Activated CD4-positive, alpha-beta T cell treated with anti-CD3 and anti-CD28 coated beads, Interleukin-2, amount 10 ng/mL, durations not matched to agents 7 days and 5 days (primary cell): Measurements from ENCODE around the gene HAX1. TPM values are rescaled to one million over a fixed set of nuclear protein-coding genes. Genes with fewer than 3 reads are reported as not detected.
"Not testable (repeated sequence)": the region's sequence is repeated elsewhere in the genome, so short reads cannot be mapped to it uniquely, and the experiment has no call there.

Experiments
- CTCF ChIA-PET: fragments of 350-600 bp; sonication (Branson Sonifier 250); formaldehyde crosslinking; loops from one replicate; lab custom pipeline; 2021; ENCODE audit warnings: antibody characterized with exemption; lab: Charles Lee
- POLR2A ChIA-PET: fragments of 350-600 bp; sonication (Branson Sonifier 250); formaldehyde crosslinking; loops from one replicate; lab custom pipeline; 2021; ENCODE audit warnings: antibody characterized with exemption; lab: Charles Lee
- DNase-seq: peaks from one replicate; pipeline ENCODE4 v3.0.0-alpha.2; 2020
- H3K27ac Mint-ChIP-seq: one replicate; pipeline ENCODE4 v1.8.0; 2021; ENCODE audit warnings: mild to moderate bottlenecking, moderate library complexity, mixed read lengths
- H3K27me3 Mint-ChIP-seq: one replicate; pipeline ENCODE4 v1.8.0; 2021; ENCODE audit warnings: mixed read lengths
- H3K36me3 Mint-ChIP-seq: one replicate; pipeline ENCODE4 v1.8.0; 2021; ENCODE audit warnings: low read depth, mixed read lengths
- H3K4me1 Mint-ChIP-seq: one replicate; pipeline ENCODE4 v1.8.0; 2021; ENCODE audit warnings: mixed read lengths
- H3K4me3 Mint-ChIP-seq: one replicate; pipeline ENCODE4 v1.8.0; 2021; ENCODE audit warnings: mild to moderate bottlenecking, moderate library complexity, mixed read lengths
- H3K9me3 Mint-ChIP-seq: one replicate; pipeline ENCODE4 v1.8.0; 2021; ENCODE audit warnings: mixed read lengths
- total RNA-seq, 2 experiments: library from RNA; stranded (reverse); gene quantifications; one replicate each; pipeline ENCODE4 v1.2.3, GENCODE V29; 2021

HAX1 gene
- total RNA-seq, 2 experiments from 2014 or later = 107 to 126 TPM

- Mint-ChIP-seq H3K27ac (no peak overlapping the region), H3K36me3 (peaks cover 5% of the 10 kb centered on the region), H3K4me3 (no peak overlapping the region), H3K27me3 (peaks cover 23% of the 10 kb centered on the region), H3K4me1 (no peaks in the 10 kb centered on the region), H3K9me3 (peaks cover 16% of the 10 kb centered on the region)
- ChIA-PET CTCF (interaction anchor here (0.6 to 0.7 kb wide), 4 partner anchors 12 to 546 kb away, joined by 3 to 5 read pairs (median 4); no protein-coding TSS in a partner anchor), POLR2A (no interaction called here)
- DNase-seq = no peak
These were observed 18.5 kb downstream of the HAX1 start for GRCh38 chr1:154290921-154291320.

GRCh38 chr1:154295408-154296235 lies 23.2 kb downstream of the HAX1 start:
- H3K4me1 Mint-ChIP-seq = no peaks in the 10 kb centered on the region
- H3K4me3 Mint-ChIP-seq = no peak overlapping the region
- no peak overlapping the region for H3K27ac Mint-ChIP-seq
- ChIA-PET CTCF (interaction anchor here (1.0 to 1.6 kb wide), 2 partner anchors 30 to 104 kb away, joined by 3 read pairs; partner anchors contain the start of gene TPM3), POLR2A (no interaction called here)
- DNase-seq = no peak
- peaks cover 18% of the 10 kb centered on the region for H3K9me3 Mint-ChIP-seq
- H3K36me3 Mint-ChIP-seq = peaks cover 5% of the 10 kb centered on the region
- H3K27me3 Mint-ChIP-seq = peaks cover 13% of the 10 kb centered on the region

GRCh38 chr1:154301582-154301981 lies 29.2 kb downstream of the HAX1 start:
- ChIA-PET CTCF (interaction anchor here (0.6 kb wide), 1 partner anchor 14 kb away, joined by 3 read pairs; no protein-coding TSS in a partner anchor), POLR2A (no interaction called here)
- Mint-ChIP-seq H3K27ac (no peak overlapping the region), H3K27me3 (peaks cover 2% of the 10 kb centered on the region), H3K4me1 (no peaks in the 10 kb centered on the region), H3K4me3 (no peak overlapping the region), H3K36me3 (no peaks in the 10 kb centered on the region), H3K9me3 (peaks cover 5% of the 10 kb centered on the region)
- DNase-seq = no peak

- no peak for DNase-seq
- POLR2A ChIA-PET = no interaction called here
- Mint-ChIP-seq H3K4me3 (no peak overlapping the region), H3K27me3 (no peaks in the 10 kb centered on the region), H3K4me1 (peaks cover 13% of the 10 kb centered on the region), H3K9me3 (peaks cover 9% of the 10 kb centered on the region), H3K27ac (no peak overlapping the region), H3K36me3 (no peaks in the 10 kb centered on the region)
- CTCF ChIA-PET = interaction anchor here (1.6 to 1.9 kb wide), 5 partner anchors 9 to 41 kb away, joined by 4 to 6 read pairs (median 4); no protein-coding TSS in a partner anchor
These were observed 32.4 kb downstream of the HAX1 start for GRCh38 chr1:154304664-154305337.

- ChIA-PET POLR2A (no interaction called here), CTCF (interaction anchor here (0.8 to 1.9 kb wide), 6 partner anchors 8 to 42 kb away, joined by 3 to 6 read pairs (median 4); no protein-coding TSS in a partner anchor)
- H3K36me3 Mint-ChIP-seq = no peaks in the 10 kb centered on the region
- peaks cover 9% of the 10 kb centered on the region for H3K9me3 Mint-ChIP-seq
- DNase-seq = no peak
- H3K27ac Mint-ChIP-seq = no peak overlapping the region
- H3K4me3 Mint-ChIP-seq = no peak overlapping the region
- peaks cover 13% of the 10 kb centered on the region for H3K4me1 Mint-ChIP-seq
- no peaks in the 10 kb centered on the region for H3K27me3 Mint-ChIP-seq
These were observed 33.7 kb downstream of the HAX1 start for GRCh38 chr1:154306151-154306550.

- H3K4me1 Mint-ChIP-seq = peaks cover 13% of the 10 kb centered on the region
- H3K9me3 Mint-ChIP-seq, POLR2A ChIA-PET, H3K27me3 Mint-ChIP-seq, H3K4me3 Mint-ChIP-seq, DNase-seq, H3K36me3 Mint-ChIP-seq: not testable (repeated sequence)
- peak overlapping the region; percentile 62 for H3K27ac Mint-ChIP-seq
- CTCF ChIA-PET = interaction anchor here (0.6 to 1.3 kb wide), 2 partner anchors 18 to 21 kb away, joined by 3 read pairs; no protein-coding TSS in a partner anchor
These were observed 35.3 kb downstream of the HAX1 start for GRCh38 chr1:154307670-154308270.

GRCh38 chr1:154309136-154309535 lies 36.7 kb downstream of the HAX1 start:
- POLR2A ChIA-PET, H3K27ac Mint-ChIP-seq, H3K27me3 Mint-ChIP-seq, H3K4me3 Mint-ChIP-seq, H3K9me3 Mint-ChIP-seq, DNase-seq, H3K36me3 Mint-ChIP-seq: not testable (repeated sequence)
- CTCF ChIA-PET = interaction anchor here (0.6 kb wide), 1 partner anchor 25 kb away, joined by 3 read pairs; no protein-coding TSS in a partner anchor
- peaks cover 13% of the 10 kb centered on the region for H3K4me1 Mint-ChIP-seq

GRCh38 chr1:154312229-154313065 lies 40.0 kb downstream of the HAX1 start:
- H3K4me1 Mint-ChIP-seq = peaks cover 11% of the 10 kb centered on the region
- not testable (repeated sequence) for H3K4me3 Mint-ChIP-seq

GRCh38 chr1:154313066-154313356 lies 40.6 kb downstream of the HAX1 start:
- Mint-ChIP-seq H3K4me3 (no peak overlapping the region), H3K9me3 (peaks cover 21% of the 10 kb centered on the region), H3K4me1 (peaks cover 6% of the 10 kb centered on the region), H3K36me3 (no peaks in the 10 kb centered on the region), H3K27ac (no peak overlapping the region), H3K27me3 (peaks cover 8% of the 10 kb centered on the region)
- ChIA-PET CTCF (interaction anchor here (1.2 kb wide), 1 partner anchor 10 kb away, joined by 4 read pairs; no protein-coding TSS in a partner anchor), POLR2A (no interaction called here)
- no peak for DNase-seq

More at GRCh38 chr1:154312229-154313065, 40.0 kb downstream of the HAX1 start:
- H3K27me3 Mint-ChIP-seq, H3K36me3 Mint-ChIP-seq, POLR2A ChIA-PET, DNase-seq, H3K27ac Mint-ChIP-seq: not testable (repeated sequence)
- H3K9me3 Mint-ChIP-seq = peaks cover 17% of the 10 kb centered on the region
- CTCF ChIA-PET = interaction anchor here (1.5 kb wide), 1 partner anchor 14 kb away, joined by 4 read pairs; no protein-coding TSS in a partner anchor

- DNase-seq, H3K36me3 Mint-ChIP-seq, H3K27ac Mint-ChIP-seq, H3K4me3 Mint-ChIP-seq, POLR2A ChIA-PET, H3K4me1 Mint-ChIP-seq: not testable (repeated sequence)
- Mint-ChIP-seq H3K27me3 (peaks cover 11% of the 10 kb centered on the region), H3K9me3 (peaks cover 18% of the 10 kb centered on the region)
- CTCF ChIA-PET = interaction anchor here (0.6 to 1.8 kb wide), 6 partner anchors 9 to 34 kb away, joined by 3 to 9 read pairs (median 4); no protein-coding TSS in a partner anchor
These were observed 41.8 kb downstream of the HAX1 start for GRCh38 chr1:154314226-154314625.

- H3K36me3 Mint-ChIP-seq = no peaks in the 10 kb centered on the region
- no peak overlapping the region for H3K4me3 Mint-ChIP-seq
- ChIA-PET POLR2A (no interaction called here), CTCF (interaction anchor here (0.7 kb wide), 1 partner anchor 322 kb away, joined by 3 read pairs; no protein-coding TSS in a partner anchor)
- no peak for DNase-seq
- H3K9me3 Mint-ChIP-seq = peaks cover 17% of the 10 kb centered on the region
- no peaks in the 10 kb centered on the region for H3K4me1 Mint-ChIP-seq
- H3K27ac Mint-ChIP-seq = no peak overlapping the region
- peaks cover 19% of the 10 kb centered on the region for H3K27me3 Mint-ChIP-seq
These were observed 44.3 kb downstream of the HAX1 start for GRCh38 chr1:154316704-154317103.

- H3K4me3 Mint-ChIP-seq = no peak overlapping the region
- no peak overlapping the region for H3K27ac Mint-ChIP-seq
- ChIA-PET CTCF (interaction anchor here (1.3 kb wide), 1 partner anchor 16 kb away, joined by 3 read pairs; no protein-coding TSS in a partner anchor), POLR2A (no interaction called here)
- H3K4me1 Mint-ChIP-seq = no peaks in the 10 kb centered on the region
- peaks cover 30% of the 10 kb centered on the region for H3K27me3 Mint-ChIP-seq
- no peaks in the 10 kb centered on the region for H3K36me3 Mint-ChIP-seq
- peaks cover 17% of the 10 kb centered on the region for H3K9me3 Mint-ChIP-seq
- no peak for DNase-seq
These were observed 46.0 kb downstream of the HAX1 start for GRCh38 chr1:154318386-154318785.
